HuH-7.5 (cell line): ENCODE measurements around the gene SGPP2.

ENCODE experiments used
- DNase-seq: peaks from one replicate; pipeline ENCODE4 v3.0.0; 2011; ENCODE audit warnings: low spot score

The SGPP2 gene

GRCh38 chr2:222470802-222471468 is 46.6 kb downstream of the SGPP2 start:
- no peak for DNase-seq

- no peak for DNase-seq
Measured at GRCh38 chr2:222477962-222478608, 53.7 kb downstream of the SGPP2 start.

- no peak for DNase-seq
Measured at GRCh38 chr2:222479859-222480258, 55.5 kb downstream of the SGPP2 start.

GRCh38 chr2:222480497-222480896 is 56.2 kb downstream of the SGPP2 start:
- DNase-seq: no peak

GRCh38 chr2:222481941-222482340 is 57.6 kb downstream of the SGPP2 start:
- no peak for DNase-seq

GRCh38 chr2:222483513-222484039 is 59.2 kb downstream of the SGPP2 start:
- no peak for DNase-seq

- no peak for DNase-seq
Measured at GRCh38 chr2:222485367-222486211, 61.2 kb downstream of the SGPP2 start.

- DNase-seq: no peak
Measured at GRCh38 chr2:222490131-222490530, 65.8 kb downstream of the SGPP2 start.

GRCh38 chr2:222492683-222493082 is 68.3 kb downstream of the SGPP2 start:
- DNase-seq: no peak

GRCh38 chr2:222494104-222494739 is 69.9 kb downstream of the SGPP2 start:
- DNase-seq: no peak

GRCh38 chr2:222495388-222495787 is 71.0 kb downstream of the SGPP2 start:
- no peak for DNase-seq

GRCh38 chr2:222499226-222499625 is 74.9 kb downstream of the SGPP2 start:
- DNase-seq: no peak

GRCh38 chr2:222504191-222504590 is 79.8 kb downstream of the SGPP2 start:
- no peak for DNase-seq

- DNase-seq: no peak
Measured at GRCh38 chr2:222504719-222505118, 80.4 kb downstream of the SGPP2 start.

GRCh38 chr2:222506230-222506935 is 82.0 kb downstream of the SGPP2 start:
- no peak for DNase-seq

- no peak for DNase-seq
Measured at GRCh38 chr2:222514901-222515300, 90.6 kb downstream of the SGPP2 start.

- no peak for DNase-seq
Measured at GRCh38 chr2:222518570-222519381, 94.4 kb downstream of the SGPP2 start.

- no peak for DNase-seq
Measured at GRCh38 chr2:222521099-222521498, 96.8 kb downstream of the SGPP2 start.

- no peak for DNase-seq
Measured at GRCh38 chr2:222522082-222522481, 97.7 kb downstream of the SGPP2 start.

GRCh38 chr2:222523783-222524544 is 99.6 kb downstream of the SGPP2 start:
- DNase-seq: no peak
